ENCODE measurements around the gene ARVCF.

Gene ARVCF

DNA sequence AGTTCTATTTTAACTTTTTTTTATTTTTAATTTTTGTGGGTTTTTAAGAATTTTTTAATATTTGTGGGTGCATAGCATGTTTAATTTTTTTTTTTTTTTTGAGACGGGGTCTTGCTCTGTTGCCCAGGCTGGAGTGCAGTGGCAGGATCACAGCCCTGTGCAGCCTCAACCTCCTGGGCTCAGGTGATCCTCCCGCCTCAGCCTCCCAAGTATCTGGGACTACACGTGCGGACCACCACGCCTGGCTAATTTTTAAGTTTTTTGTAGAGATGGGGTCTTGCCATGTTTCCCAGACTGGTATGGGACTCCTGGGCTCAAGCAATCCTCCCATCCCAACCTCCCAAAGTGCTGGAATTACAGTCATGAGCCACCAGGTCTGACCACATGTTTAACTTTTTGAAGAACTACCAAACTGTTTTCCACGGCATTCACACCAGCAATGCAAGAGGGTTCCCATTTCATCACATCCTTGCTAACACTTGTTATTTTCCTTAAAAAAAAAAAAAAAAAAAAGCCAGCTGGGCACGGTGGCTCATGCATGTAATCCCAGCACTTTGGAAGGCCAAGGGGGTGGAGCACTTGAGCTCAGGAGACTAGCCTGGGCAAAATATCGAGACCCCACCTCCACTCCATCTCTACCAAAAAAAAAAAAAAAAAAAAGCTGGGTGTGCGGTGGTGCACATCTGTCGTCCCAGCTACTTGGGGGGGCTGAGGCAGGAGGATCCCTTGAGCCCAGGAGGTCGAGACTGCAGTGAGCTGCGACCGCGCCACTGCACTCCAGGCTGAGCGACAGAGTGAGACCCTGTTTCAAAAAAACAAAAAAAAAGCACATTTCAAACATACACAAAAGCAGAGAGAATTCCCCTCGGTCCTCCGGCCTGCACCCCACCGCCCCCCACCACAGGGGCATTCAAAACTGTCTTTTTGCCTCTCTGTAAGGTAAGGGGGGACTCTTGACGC, 58.3 kb downstream of the ARVCF start:
- Histone ChIP-seq H3K36me3 (ENCODE audit: control insufficient read depth, low read length) (peaks cover 12% of the 10 kb centered on the region), H3K79me2 (ENCODE audit: control insufficient read depth, low read length) (peaks cover 4% of the 10 kb centered on the region), H3K9me2 (replicated peaks; ENCODE audit: control insufficient read depth, low read length) (no peaks in the 10 kb centered on the region), H4K20me1 (ENCODE audit: control insufficient read depth, insufficient read depth, low read depth, low read length) (0 out of 2 replicates have a peak, but pooled peaks cover 4% of the 10 kb centered on the region), H3F3A (ENCODE audit: control insufficient read depth, insufficient read depth) (0 out of 2 replicates have a peak, but pooled peaks cover 3% of the 10 kb centered on the region), H3K4me2 (ENCODE audit: low read length) (no peak overlapping the region), H3K9me3 (ENCODE audit: control insufficient read depth, insufficient read depth, low read length) (no peaks in the 10 kb centered on the region), H3K4me3 (ENCODE audit: low read length) (no peak overlapping the region), H3K27ac (ENCODE audit: low read depth, low read length) (no peak overlapping the region), H3K27me3 (ENCODE audit: control insufficient read depth, low read length) (no peaks in the 10 kb centered on the region), H3K4me1 (ENCODE audit: control insufficient read depth, low read length) (peaks cover 9% of the 10 kb centered on the region)
- no peak for TF ChIP-seq EZH2phosphoT487 (IDR thresholded peaks at IDR 0.05; ENCODE audit: borderline replicate concordance, low read length)
- TF ChIP-seq, protein P1, sequence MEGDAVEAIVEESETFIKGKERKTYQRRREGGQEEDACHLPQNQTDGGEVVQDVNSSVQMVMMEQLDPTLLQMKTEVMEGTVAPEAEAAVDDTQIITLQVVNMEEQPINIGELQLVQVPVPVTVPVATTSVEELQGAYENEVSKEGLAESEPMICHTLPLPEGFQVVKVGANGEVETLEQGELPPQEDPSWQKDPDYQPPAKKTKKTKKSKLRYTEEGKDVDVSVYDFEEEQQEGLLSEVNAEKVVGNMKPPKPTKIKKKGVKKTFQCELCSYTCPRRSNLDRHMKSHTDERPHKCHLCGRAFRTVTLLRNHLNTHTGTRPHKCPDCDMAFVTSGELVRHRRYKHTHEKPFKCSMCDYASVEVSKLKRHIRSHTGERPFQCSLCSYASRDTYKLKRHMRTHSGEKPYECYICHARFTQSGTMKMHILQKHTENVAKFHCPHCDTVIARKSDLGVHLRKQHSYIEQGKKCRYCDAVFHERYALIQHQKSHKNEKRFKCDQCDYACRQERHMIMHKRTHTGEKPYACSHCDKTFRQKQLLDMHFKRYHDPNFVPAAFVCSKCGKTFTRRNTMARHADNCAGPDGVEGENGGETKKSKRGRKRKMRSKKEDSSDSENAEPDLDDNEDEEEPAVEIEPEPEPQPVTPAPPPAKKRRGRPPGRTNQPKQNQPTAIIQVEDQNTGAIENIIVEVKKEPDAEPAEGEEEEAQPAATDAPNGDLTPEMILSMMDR (IDR thresholded peaks at IDR 0.05; ENCODE audit: low read depth, low read length, poor library complexity, severe bottlenecking), result no peak

DNA sequence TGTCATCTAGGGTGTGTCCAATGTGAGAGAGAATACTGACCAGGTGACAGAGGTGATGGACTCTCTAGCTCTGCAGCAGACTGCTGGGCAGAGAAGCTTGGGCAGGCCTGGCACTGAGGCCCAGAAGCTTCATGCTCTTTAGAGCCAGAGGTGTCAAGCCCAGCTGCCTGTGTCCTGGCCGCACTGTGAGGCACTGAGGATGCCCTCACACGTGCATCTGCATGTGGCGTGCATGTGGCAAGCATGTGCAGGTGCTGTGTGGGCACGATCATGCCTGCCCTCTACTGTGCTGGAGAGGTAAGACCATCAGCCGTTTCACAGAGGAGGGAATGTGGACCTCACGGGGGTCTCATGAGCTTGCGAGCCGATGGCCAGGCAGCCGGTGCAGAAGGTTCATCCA, 59.2 kb downstream of the ARVCF start:
- Histone ChIP-seq H3K27ac (ENCODE audit: low read depth, low read length) (no peak overlapping the region), H3K9me2 (replicated peaks; ENCODE audit: control insufficient read depth, low read length) (no peaks in the 10 kb centered on the region), H3K79me2 (ENCODE audit: control insufficient read depth, low read length) (peaks cover 4% of the 10 kb centered on the region), H3K36me3 (ENCODE audit: control insufficient read depth, low read length) (peaks cover 8% of the 10 kb centered on the region; the same call in 1 of the 2 replicates), H3K4me2 (ENCODE audit: low read length) (no peak overlapping the region), H3K9me3 (ENCODE audit: control insufficient read depth, insufficient read depth, low read length) (no peaks in the 10 kb centered on the region), H3F3A (ENCODE audit: control insufficient read depth, insufficient read depth) (0 out of 2 replicates have a peak, but pooled peaks cover 3% of the 10 kb centered on the region), H3K4me1 (ENCODE audit: control insufficient read depth, low read length) (peaks cover 9% of the 10 kb centered on the region), H3K27me3 (ENCODE audit: control insufficient read depth, low read length) (no peaks in the 10 kb centered on the region), H4K20me1 (ENCODE audit: control insufficient read depth, insufficient read depth, low read depth, low read length) (0 out of 2 replicates have a peak, but pooled peaks cover 1% of the 10 kb centered on the region), H3K4me3 (ENCODE audit: low read length) (no peak overlapping the region)
- no peak for TF ChIP-seq EZH2phosphoT487 (IDR thresholded peaks at IDR 0.05; ENCODE audit: borderline replicate concordance, low read length)
- TF ChIP-seq, protein P1 (IDR thresholded peaks at IDR 0.05; ENCODE audit: low read depth, low read length, poor library complexity, severe bottlenecking), result no peak

DNA sequence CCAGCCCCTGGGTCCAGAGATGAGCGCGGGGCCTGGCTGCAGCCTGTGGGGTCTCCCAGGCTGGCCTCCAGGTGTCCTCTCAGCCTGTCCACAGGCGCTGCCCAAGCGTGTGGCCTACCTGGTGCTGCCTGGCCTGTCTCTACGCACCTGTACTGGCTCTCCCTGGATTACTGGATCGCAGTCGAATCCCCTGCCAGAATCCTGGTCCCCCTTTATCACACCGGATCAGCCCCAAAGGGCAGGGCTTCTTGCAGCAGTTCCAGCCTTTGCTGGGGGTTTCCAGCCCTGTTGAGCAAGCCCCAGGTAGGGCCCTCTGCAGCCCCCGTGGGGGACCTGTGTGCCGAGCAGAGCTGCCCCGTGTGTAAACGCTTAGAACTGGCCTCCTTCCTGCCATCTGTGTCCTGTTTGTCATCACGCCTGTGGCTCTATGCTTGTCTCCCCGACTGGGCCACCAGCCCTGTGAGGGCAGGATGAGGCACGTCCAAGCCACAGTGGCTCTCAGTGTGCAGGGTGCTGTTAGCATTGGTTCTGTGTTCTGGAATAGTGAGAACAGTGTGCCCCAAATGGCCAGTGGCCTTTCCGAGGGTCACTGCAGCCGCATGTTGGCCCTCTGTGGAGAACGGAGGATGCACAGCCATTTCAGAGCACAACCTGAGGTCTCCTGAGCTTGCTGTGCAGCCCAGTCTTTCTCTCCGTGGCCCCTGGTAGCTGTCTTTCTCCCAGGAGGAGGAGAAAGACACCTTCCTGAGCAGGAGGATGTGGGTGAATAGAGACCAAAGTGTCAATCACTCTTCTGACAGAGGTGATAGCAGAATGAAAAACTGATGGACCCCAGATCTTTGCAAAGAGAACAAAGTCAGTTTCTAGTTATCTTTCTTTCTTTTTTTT, 61.1 kb downstream of the ARVCF start:
- peaks cover 10% of the 10 kb centered on the region for H3K79me2 ChIP-seq (ENCODE audit: control insufficient read depth, low read length)
- no peak for TF ChIP-seq EZH2phosphoT487 (IDR thresholded peaks at IDR 0.05; ENCODE audit: borderline replicate concordance, low read length)
- TF ChIP-seq, protein P1 (IDR thresholded peaks at IDR 0.05; ENCODE audit: low read depth, low read length, poor library complexity, severe bottlenecking), result no peak
- peaks cover 13% of the 10 kb centered on the region; the same call in 1 of the 2 replicates for H3K36me3 ChIP-seq (ENCODE audit: control insufficient read depth, low read length)
- H3K9me2 ChIP-seq (replicated peaks; ENCODE audit: control insufficient read depth, low read length), result no peaks in the 10 kb centered on the region
- H3K4me1 ChIP-seq (ENCODE audit: control insufficient read depth, low read length), result peaks cover 9% of the 10 kb centered on the region
- H3K4me2 ChIP-seq (ENCODE audit: low read length), result no peak overlapping the region
- H3K9me3 ChIP-seq (ENCODE audit: control insufficient read depth, insufficient read depth, low read length), result no peaks in the 10 kb centered on the region
- 0 out of 2 replicates have a peak, but pooled peaks cover 3% of the 10 kb centered on the region for H3F3A ChIP-seq (ENCODE audit: control insufficient read depth, insufficient read depth)
- H3K4me3 ChIP-seq (ENCODE audit: low read length), result no peak overlapping the region
- no peak overlapping the region for H3K27ac ChIP-seq (ENCODE audit: low read depth, low read length)
- H3K27me3 ChIP-seq (ENCODE audit: control insufficient read depth, low read length), result no peaks in the 10 kb centered on the region
- H4K20me1 ChIP-seq (ENCODE audit: control insufficient read depth, insufficient read depth, low read depth, low read length), result no peaks in the 10 kb centered on the region
